Testis (tissue), 2 donors: ENCODE data around the gene NLRC5.

Experiments used
- POLR2A ChIP-seq: fragments of 450-650 bp; IDR thresholded peaks from one replicate; pipeline ENCODE4 v1.6.1; 2017; ENCODE audit warnings: antibody characterized with exemption, mild to moderate bottlenecking, moderate library complexity
- TF ChIP-seq, protein P1 (sequence below), 3 experiments: fragments of 450-650 bp in 2 of 3; fragments of 200-600 bp in 1 of 3; sonication (generic) in 1 of 3; IDR thresholded peaks; one replicate each; pipeline ENCODE4 v1.5.1; 2016 to 2019; ENCODE audit warnings: antibody characterized with exemption in 3 of 3, mild to moderate bottlenecking in 2 of 3, moderate library complexity in 1 of 3

DNA sequence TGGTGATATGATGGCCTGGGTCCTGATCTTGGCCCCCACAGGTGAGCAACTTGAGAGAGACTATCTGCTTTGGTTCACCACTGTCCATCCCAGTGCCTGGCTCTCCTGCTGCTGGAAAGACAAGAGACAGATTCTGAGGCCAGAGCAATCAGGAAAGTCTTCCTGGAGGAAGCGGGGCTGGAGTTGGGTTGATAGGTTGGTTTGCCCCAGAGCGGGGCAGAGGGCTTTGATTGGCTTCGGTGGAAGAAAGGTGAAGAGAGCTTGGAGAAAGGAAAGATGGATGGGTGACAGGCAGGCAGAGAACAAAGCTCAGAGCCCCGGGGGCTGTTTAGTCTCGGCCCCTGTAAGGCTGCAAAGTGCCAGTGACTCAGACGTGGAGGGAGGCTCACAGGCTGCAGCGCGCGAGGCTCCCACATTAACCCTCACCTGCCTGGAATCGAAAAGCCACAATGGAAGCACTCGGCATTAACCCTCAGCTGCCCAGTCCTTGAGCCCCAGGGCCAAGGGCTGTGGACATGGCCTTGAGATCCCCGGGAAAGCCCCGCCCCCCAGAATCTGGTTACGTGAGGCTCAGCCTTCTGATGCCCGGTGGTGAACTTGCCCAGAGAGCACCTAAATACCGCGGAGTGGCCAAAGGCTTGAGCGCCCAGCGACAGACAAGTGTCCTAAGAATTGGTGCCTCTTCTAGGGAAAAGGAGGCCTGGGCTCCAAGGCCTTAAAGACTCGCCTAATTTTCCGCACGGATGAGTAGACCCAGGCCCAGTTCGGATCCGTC, 102.0 kb downstream of the NLRC5 start:
- TF ChIP-seq, protein P1, sequence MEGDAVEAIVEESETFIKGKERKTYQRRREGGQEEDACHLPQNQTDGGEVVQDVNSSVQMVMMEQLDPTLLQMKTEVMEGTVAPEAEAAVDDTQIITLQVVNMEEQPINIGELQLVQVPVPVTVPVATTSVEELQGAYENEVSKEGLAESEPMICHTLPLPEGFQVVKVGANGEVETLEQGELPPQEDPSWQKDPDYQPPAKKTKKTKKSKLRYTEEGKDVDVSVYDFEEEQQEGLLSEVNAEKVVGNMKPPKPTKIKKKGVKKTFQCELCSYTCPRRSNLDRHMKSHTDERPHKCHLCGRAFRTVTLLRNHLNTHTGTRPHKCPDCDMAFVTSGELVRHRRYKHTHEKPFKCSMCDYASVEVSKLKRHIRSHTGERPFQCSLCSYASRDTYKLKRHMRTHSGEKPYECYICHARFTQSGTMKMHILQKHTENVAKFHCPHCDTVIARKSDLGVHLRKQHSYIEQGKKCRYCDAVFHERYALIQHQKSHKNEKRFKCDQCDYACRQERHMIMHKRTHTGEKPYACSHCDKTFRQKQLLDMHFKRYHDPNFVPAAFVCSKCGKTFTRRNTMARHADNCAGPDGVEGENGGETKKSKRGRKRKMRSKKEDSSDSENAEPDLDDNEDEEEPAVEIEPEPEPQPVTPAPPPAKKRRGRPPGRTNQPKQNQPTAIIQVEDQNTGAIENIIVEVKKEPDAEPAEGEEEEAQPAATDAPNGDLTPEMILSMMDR (IDR thresholded peaks at IDR 0.05) = no peak
- TF ChIP-seq POLR2A = no peak
